ENCODE results near the gene STPG1. TPM values are rescaled to one million over a fixed set of nuclear protein-coding genes. Genes with fewer than 3 reads are reported as not detected.

Gene STPG1
- total RNA-seq, 1 donor from 2014 or later, result 3.8 TPM

GRCh38 chr1:24315391-24315790 is 98.2 kb downstream of the STPG1 start:
- H3K27me3 Mint-ChIP-seq, result peaks cover 65% of the 10 kb centered on the region
- H3K9me3 Mint-ChIP-seq, result no peaks in the 10 kb centered on the region
- H3K27ac Mint-ChIP-seq, result no peak overlapping the region
- intact Hi-C loops (cut with micrococcal nuclease), result loop anchor here (5.0 kb wide), 1 partner anchor 38 kb away; no protein-coding TSS in a partner anchor
- H3K4me3 Mint-ChIP-seq, result no peak overlapping the region
- peaks cover 14% of the 10 kb centered on the region for H3K4me1 Mint-ChIP-seq
- no peaks in the 10 kb centered on the region for H3K36me3 Mint-ChIP-seq (ENCODE audit: low read depth)
- DNase-seq, result no peak

GRCh38 chr1:24311741-24312140 is 101.8 kb downstream of the STPG1 start:
- H3K9me3 Mint-ChIP-seq, result no peaks in the 10 kb centered on the region

GRCh38 chr1:24311234-24311633 is 102.3 kb downstream of the STPG1 start:
- Mint-ChIP-seq H3K9me3 (no peaks in the 10 kb centered on the region), H3K4me3 (no peak overlapping the region), H3K36me3 (ENCODE audit: low read depth) (no peaks in the 10 kb centered on the region), H3K27ac (no peak overlapping the region), H3K4me1 (no peaks in the 10 kb centered on the region), H3K27me3 (peaks cover 57% of the 10 kb centered on the region)
- DNase-seq, result no peak
- intact Hi-C loops (cut with micrococcal nuclease), result no loop called here

More at GRCh38 chr1:24311741-24312140, 101.8 kb downstream of the STPG1 start:
- Mint-ChIP-seq H3K4me3 (no peak overlapping the region), H3K27me3 (peaks cover 56% of the 10 kb centered on the region), H3K4me1 (no peaks in the 10 kb centered on the region), H3K27ac (no peak overlapping the region), H3K36me3 (ENCODE audit: low read depth) (no peaks in the 10 kb centered on the region)
- intact Hi-C loops (cut with micrococcal nuclease), result no loop called here
- DNase-seq, result no peak

- Mint-ChIP-seq H3K36me3 (ENCODE audit: low read depth) (no peaks in the 10 kb centered on the region), H3K9me3 (no peaks in the 10 kb centered on the region), H3K27me3 (peaks cover 55% of the 10 kb centered on the region), H3K27ac (no peak overlapping the region), H3K4me3 (no peak overlapping the region), H3K4me1 (no peaks in the 10 kb centered on the region)
- no peak for DNase-seq
- intact Hi-C loops (cut with micrococcal nuclease), result no loop called here
These were observed 103.7 kb downstream of the STPG1 start for GRCh38 chr1:24309762-24310485.

GRCh38 chr1:24308365-24309015 is 105.1 kb downstream of the STPG1 start:
- no peak for DNase-seq
- Mint-ChIP-seq H3K36me3 (ENCODE audit: low read depth) (no peaks in the 10 kb centered on the region), H3K27ac (no peak overlapping the region), H3K4me1 (no peaks in the 10 kb centered on the region), H3K4me3 (no peak overlapping the region), H3K27me3 (peaks cover 57% of the 10 kb centered on the region), H3K9me3 (no peaks in the 10 kb centered on the region)
- intact Hi-C loops (cut with micrococcal nuclease), result no loop called here

Other genes with a start within 250 kb of the STPG1 start
- 5.3 and 5.6 TPM in 2 replicates for gene IFNLR1, start 226.5 kb downstream of the STPG1 start, total RNA-seq
- not detected in 2 replicates for gene GRHL3, start 94.4 kb downstream of the STPG1 start, total RNA-seq
- 25.1 and 26.3 TPM in 2 replicates for gene NIPAL3, start 2.0 kb upstream of the STPG1 start, total RNA-seq
- gene RCAN3, start 89.1 kb upstream of the STPG1 start, total RNA-seq, result 31.2 and 31.6 TPM in 2 replicates
- gene NCMAP, start 142.3 kb upstream of the STPG1 start, total RNA-seq, result not detected in 2 replicates
- 258 and 261 TPM in 2 replicates for gene SRRM1, start 229.5 kb upstream of the STPG1 start, total RNA-seq

Data from activated CD4-positive, alpha-beta T cell treated with anti-CD3 and anti-CD28 coated beads, Interleukin-2, amount 10 ng/mL, durations not matched to agents 24 days and 14 days (primary cell).